MM.1S (cell line): Measurements from ENCODE around the gene SIRT4.

Experiments used
- CTCF ChIP-seq: fragments of 300-600 bp; sonication (generic); IDR thresholded peaks from 2 replicates; pipeline ENCODE4 v1.5.1; 2016; ENCODE audit warnings: antibody characterized with exemption, low read length, mixed read lengths
- EZH2 ChIP-seq: fragments of 300-600 bp; sonication (generic); optimal IDR thresholded peaks from 2 replicates; pipeline ENCODE3; 2017; ENCODE audit warnings: low read depth, mild to moderate bottlenecking, antibody characterized with exemption, low read length, mixed read lengths
- EZH2phosphoT487 ChIP-seq: fragments of 300-600 bp; sonication (generic); IDR thresholded peaks from 2 replicates; pipeline ENCODE4 v1.6.1; 2018; ENCODE audit warnings: antibody characterized with exemption, low read length

GRCh38 chr12:120316798-120317223 lies 14.7 kb downstream of the SIRT4 start:
- TF ChIP-seq CTCF (no peak), EZH2phosphoT487 (no peak), EZH2 (no peak)
